ENCODE results near the gene SV2B.

DNA sequence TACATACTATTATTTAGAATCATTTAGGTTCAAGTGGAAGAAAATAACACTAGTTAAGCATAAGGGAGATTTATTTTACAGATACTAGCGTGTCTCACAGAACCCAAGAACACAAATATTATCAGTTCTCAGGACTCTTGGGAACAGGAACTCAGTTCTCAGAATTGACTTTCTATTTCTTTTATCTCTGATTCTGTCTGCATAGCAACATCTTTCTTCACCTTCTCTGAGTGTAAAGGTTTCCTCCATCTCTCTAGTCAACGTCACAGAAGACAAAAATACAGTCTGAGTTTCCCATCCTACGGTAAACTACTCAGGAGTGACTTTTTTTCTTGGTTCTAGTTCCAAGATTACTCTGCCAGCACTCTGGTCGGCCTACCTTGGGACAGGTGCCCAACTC is 220.0 kb downstream of the SV2B start:
- TF ChIP-seq, protein P1, sequence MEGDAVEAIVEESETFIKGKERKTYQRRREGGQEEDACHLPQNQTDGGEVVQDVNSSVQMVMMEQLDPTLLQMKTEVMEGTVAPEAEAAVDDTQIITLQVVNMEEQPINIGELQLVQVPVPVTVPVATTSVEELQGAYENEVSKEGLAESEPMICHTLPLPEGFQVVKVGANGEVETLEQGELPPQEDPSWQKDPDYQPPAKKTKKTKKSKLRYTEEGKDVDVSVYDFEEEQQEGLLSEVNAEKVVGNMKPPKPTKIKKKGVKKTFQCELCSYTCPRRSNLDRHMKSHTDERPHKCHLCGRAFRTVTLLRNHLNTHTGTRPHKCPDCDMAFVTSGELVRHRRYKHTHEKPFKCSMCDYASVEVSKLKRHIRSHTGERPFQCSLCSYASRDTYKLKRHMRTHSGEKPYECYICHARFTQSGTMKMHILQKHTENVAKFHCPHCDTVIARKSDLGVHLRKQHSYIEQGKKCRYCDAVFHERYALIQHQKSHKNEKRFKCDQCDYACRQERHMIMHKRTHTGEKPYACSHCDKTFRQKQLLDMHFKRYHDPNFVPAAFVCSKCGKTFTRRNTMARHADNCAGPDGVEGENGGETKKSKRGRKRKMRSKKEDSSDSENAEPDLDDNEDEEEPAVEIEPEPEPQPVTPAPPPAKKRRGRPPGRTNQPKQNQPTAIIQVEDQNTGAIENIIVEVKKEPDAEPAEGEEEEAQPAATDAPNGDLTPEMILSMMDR (conservative IDR thresholded peaks at IDR 0.05) = no peak
- TF ChIP-seq ZFX (IDR thresholded peaks at IDR 0.05) = no peak

Data from C4-2B (cell line).